NCI-H2227 (cell line): ENCODE data around the gene ZBTB8A.
"Not testable (repeated sequence)": the region's sequence is repeated elsewhere in the genome, so short reads cannot be mapped to it uniquely, and the experiment has no call there.

Source experiments
- DNase-seq: peaks from one replicate; lab custom pipeline; 2025; ENCODE audit not compliant: unreplicated experiment; lab: John Stamatoyannopoulos, UW

The ZBTB8A gene

GRCh38 chr1:32618673-32619221 is 79.5 kb downstream of the ZBTB8A start:
- DNase-seq = peak; percentile 18

GRCh38 chr1:32619701-32620485 is 80.7 kb downstream of the ZBTB8A start:
- DNase-seq = peak; percentile 23

GRCh38 chr1:32622205-32622604 is 83.0 kb downstream of the ZBTB8A start:
- DNase-seq = no peak

GRCh38 chr1:32622806-32623681 is 83.8 kb downstream of the ZBTB8A start:
- DNase-seq = no peak

- no peak for DNase-seq
Observed at GRCh38 chr1:32623775-32624174, 84.5 kb downstream of the ZBTB8A start.

GRCh38 chr1:32626176-32626575 is 86.9 kb downstream of the ZBTB8A start:
- DNase-seq = no peak

GRCh38 chr1:32627596-32628162 is 88.5 kb downstream of the ZBTB8A start:
- DNase-seq = no peak

- DNase-seq = not testable (repeated sequence)
Observed at GRCh38 chr1:32630173-32630572, 90.9 kb downstream of the ZBTB8A start.

- no peak for DNase-seq
Observed at GRCh38 chr1:32632829-32633228, 93.6 kb downstream of the ZBTB8A start.

GRCh38 chr1:32635508-32636277 is 96.5 kb downstream of the ZBTB8A start:
- no peak for DNase-seq

- DNase-seq = no peak
Observed at GRCh38 chr1:32636914-32637645, 97.9 kb downstream of the ZBTB8A start.

- DNase-seq = no peak
Observed at GRCh38 chr1:32639489-32640075, 100.4 kb downstream of the ZBTB8A start.

- not testable (repeated sequence) for DNase-seq
Observed at GRCh38 chr1:32642292-32642827, 103.1 kb downstream of the ZBTB8A start.

- no peak for DNase-seq
Observed at GRCh38 chr1:32644426-32644825, 105.2 kb downstream of the ZBTB8A start.

- DNase-seq = no peak
Observed at GRCh38 chr1:32647308-32648134, 108.3 kb downstream of the ZBTB8A start.

GRCh38 chr1:32650248-32650751 is 111.1 kb downstream of the ZBTB8A start, which contains the start of gene ZBTB8OS:
ZBTB8OS (minus strand) TSS chr1:32650550; CDS start chr1:32650529, 21 bp downstream.
- DNase-seq = peak; percentile 95

- peak; percentile 99 for DNase-seq
Observed at GRCh38 chr1:32650752-32651460, 111.7 kb downstream of the ZBTB8A start, which contains the start of gene RBBP4. RBBP4 (plus strand) TSS chr1:32651208; CDS start chr1:32651307, 99 bp downstream.
